NOMO-1 (cell line): Measurements from ENCODE around the gene PHTF1.
"Not testable (repeated sequence)": the region's sequence is repeated elsewhere in the genome, so short reads cannot be mapped to it uniquely, and the experiment has no call there.

Experiments used
- DNase-seq, 2 experiments: peaks; one replicate each; lab custom pipeline; 2025; ENCODE audit not compliant: unreplicated experiment in 2 of 2; lab: John Stamatoyannopoulos, UW

The PHTF1 gene

GRCh38 chr1:113779542-113779941 lies 20.3 kb upstream of the PHTF1 start:
- no peak for DNase-seq

GRCh38 chr1:113777561-113777960 lies 18.3 kb upstream of the PHTF1 start:
- DNase-seq = no peak

GRCh38 chr1:113770031-113770430 lies 10.7 kb upstream of the PHTF1 start:
- no peak for DNase-seq

- DNase-seq = no peak
These were observed 10.3 kb upstream of the PHTF1 start for GRCh38 chr1:113769601-113769970.

- DNase-seq = peak in 1 of 2 experiments; percentile 14
These were observed 9.8 kb upstream of the PHTF1 start for GRCh38 chr1:113768916-113769600.

GRCh38 chr1:113765306-113766230 lies 6.3 kb upstream of the PHTF1 start:
- DNase-seq = no peak

GRCh38 chr1:113763661-113764060 lies 4.4 kb upstream of the PHTF1 start:
- DNase-seq = no peak

GRCh38 chr1:113761937-113762336 lies 2.7 kb upstream of the PHTF1 start:
- no peak for DNase-seq

- no peak for DNase-seq
These were observed 1.1 kb upstream of the PHTF1 start for GRCh38 chr1:113760102-113761080.

- peak; percentile 56 to 60 for DNase-seq
These were observed 504 bp downstream of the PHTF1 start for GRCh38 chr1:113758631-113759332.

- no peak for DNase-seq
These were observed 2.8 kb downstream of the PHTF1 start for GRCh38 chr1:113756461-113756860.

GRCh38 chr1:113753333-113753732 lies 6.0 kb downstream of the PHTF1 start:
- DNase-seq = not testable (repeated sequence)

- no peak for DNase-seq
These were observed 7.8 kb downstream of the PHTF1 start for GRCh38 chr1:113751516-113751915.

GRCh38 chr1:113751114-113751513 lies 8.2 kb downstream of the PHTF1 start:
- no peak for DNase-seq

- no peak for DNase-seq
These were observed 9.9 kb downstream of the PHTF1 start for GRCh38 chr1:113749402-113749801.

- DNase-seq = no peak
These were observed 11.9 kb downstream of the PHTF1 start for GRCh38 chr1:113747376-113747775.

- no peak for DNase-seq
These were observed 13.9 kb downstream of the PHTF1 start for GRCh38 chr1:113745425-113745824.

GRCh38 chr1:113744114-113744513 lies 15.2 kb downstream of the PHTF1 start:
- DNase-seq = no peak

GRCh38 chr1:113742515-113742914 lies 16.8 kb downstream of the PHTF1 start:
- DNase-seq = no peak

- DNase-seq = no peak
These were observed 24.8 kb downstream of the PHTF1 start for GRCh38 chr1:113734357-113735055.
